Transverse colon (tissue), 4 donors: ENCODE measurements around the gene ATCAY. TPM values are rescaled to one million over a fixed set of nuclear protein-coding genes. Genes with fewer than 3 reads are reported as not detected.

Experiments
- DNase-seq: peaks from one replicate; pipeline ENCODE4 v3.0.0-alpha.2; 2019
- H3K27ac ChIP-seq, 4 donors: fragments of 200-600 bp; sonication (generic); 2 replicates each; pipeline ENCODE4 v1.5.1; 2016 to 2018; ENCODE audit warnings: inconsistent platforms in 4 of 4
- H3K27me3 ChIP-seq: fragments of 200-600 bp; sonication (generic); 2 replicates; pipeline ENCODE4 v1.5.1; 2017; ENCODE audit warnings: inconsistent platforms
- H3K36me3 ChIP-seq, 4 donors: fragments of 200-600 bp; sonication (generic); 2 replicates each; pipeline ENCODE4 v1.5.1; 2017 to 2019; ENCODE audit warnings: inconsistent platforms in 4 of 4
- H3K4me1 ChIP-seq, 4 donors: fragments of 200-600 bp; sonication (generic); 2 replicates each; pipeline ENCODE4 v1.5.1; 2017 to 2020; ENCODE audit warnings: inconsistent platforms in 4 of 4
- H3K4me3 ChIP-seq, 4 donors: fragments of 200-600 bp; sonication (generic); 1 replicate in 1 of 4; 2 replicates in 3 of 4; pipeline versions ENCODE4 v1.5.1 to v1.6.1; 2017 to 2019; ENCODE audit warnings: inconsistent platforms in 4 of 4
- H3K9me3 ChIP-seq, 2 donors: fragments of 200-600 bp; sonication (generic); 2 replicates each; pipeline ENCODE4 v1.5.1; 2017 to 2019; ENCODE audit warnings: inconsistent platforms in 2 of 2
- CTCF ChIP-seq, 5 experiments: fragments of 200-600 bp in 3 of 5; fragments of 450-650 bp in 2 of 5; sonication (generic) in 3 of 5; IDR thresholded peaks; 1 replicate in 2 of 5; 2 replicates in 3 of 5; pipeline ENCODE4 v1.5.1; 2016 to 2017; ENCODE audit warnings: antibody characterized with exemption in 5 of 5, inconsistent platforms in 3 of 5, mild to moderate bottlenecking in 2 of 5, moderate library complexity in 1 of 5
- EP300 ChIP-seq: sonication (generic); formaldehyde crosslinking; IDR thresholded peaks from one replicate; pipeline ENCODE4 v1.6.1; 2017; ENCODE audit warnings: antibody characterized with exemption, low read depth
- POLR2A ChIP-seq: fragments of 450-650 bp; IDR thresholded peaks from one replicate; pipeline ENCODE4 v1.6.1; 2016; ENCODE audit warnings: antibody characterized with exemption, mild to moderate bottlenecking, moderate library complexity
- POLR2AphosphoS5 ChIP-seq, 3 donors: sonication (generic); formaldehyde crosslinking; IDR thresholded peaks; one replicate each; pipeline ENCODE4 v1.6.1; 2016; ENCODE audit warnings: antibody characterized with exemption in 3 of 3
- WGBS, 2 donors: methylation state at CpG; one replicate each; pipeline ENCODE4 v1.1.5; 2018; ENCODE audit warnings: low coverage in 1 of 2; 5-methylcytosine and 5-hydroxymethylcytosine counted together
- in situ Hi-C, 4 donors: fragments of 200-750 bp; cut with MboI; loops; one replicate each; pipeline versions ENCODE4 v1.15.0 to v1.15.1; 2017; ENCODE audit warnings: low sequenced_read_pairs in 3 of 4, low pct_ligation_motif_present in 1 of 4, low pct_unique_long_range_greater_than_20kb in 1 of 4
- intact Hi-C: fragments of 100-400 bp; cut with DNase I; formaldehyde crosslinking; loops from one replicate; pipeline ENCODE4 v1.15.1; 2023; ENCODE audit warnings: low total_unique reads
- total RNA-seq, 4 donors: library from RNA; depleted of rRNA; stranded (reverse); fragments of >200 nt; gene quantifications; one replicate each; pipeline ENCODE4 v1.1.0, GENCODE V29; 2016

The ATCAY gene
- total RNA-seq, 4 donors from 2014 or later: 0.32 to 0.60 (median 0.55) TPM; not detected in 1

DNA sequence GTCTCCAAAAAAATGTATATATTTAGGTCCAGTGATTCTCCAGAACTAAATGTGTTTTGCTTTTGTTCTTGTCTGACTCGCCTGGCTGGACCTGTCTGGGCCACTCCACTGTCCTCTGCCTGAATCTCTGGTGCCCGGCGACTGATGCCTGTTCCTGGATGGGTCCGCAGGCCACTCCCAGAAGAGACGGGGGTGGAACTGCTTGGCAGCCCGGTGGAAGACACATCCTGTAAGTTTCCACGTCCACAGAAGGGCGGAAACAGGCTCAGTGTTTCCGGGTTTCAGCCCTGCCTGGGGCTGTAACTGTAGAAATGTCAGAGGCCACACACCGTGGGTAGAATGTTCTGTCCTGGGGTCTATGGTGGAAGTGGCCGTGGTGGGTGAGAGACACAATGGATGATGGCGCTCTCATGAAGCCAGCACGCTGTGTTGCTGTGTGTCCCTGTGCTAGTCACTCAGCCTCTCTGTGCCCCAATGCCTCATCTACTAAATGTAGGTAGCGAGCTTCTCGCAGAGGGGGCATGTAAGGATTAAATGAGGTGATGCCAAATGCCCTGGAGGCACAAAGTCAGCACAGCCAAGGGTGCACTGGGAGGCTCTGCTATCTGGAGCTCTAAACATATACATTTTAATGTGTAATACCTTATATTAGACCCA lies 22.0 kb downstream of the ATCAY start:
- Histone ChIP-seq H3K27me3 (no peaks in the 10 kb centered on the region), H3K36me3 (no peaks in the 10 kb centered on the region), H3K27ac (no peak overlapping the region), H3K4me1 (peaks cover 0 to 7% (median 0%) of the 10 kb centered on the region in 4 donors), H3K4me3 (no peak overlapping the region), H3K9me3 (peaks cover 0 to 2% of the 10 kb centered on the region in 2 donors)
- 69% methylated on average over 15 of the region's 15 CpGs; no CpG with 5 or more reads in 1 of the 2 donors for whole genome bisulfite sequencing, 2 donors
- TF ChIP-seq POLR2A: no peak
- no peak for TF ChIP-seq POLR2AphosphoS5 (IDR thresholded peaks at IDR 0.05)
- no peak for TF ChIP-seq EP300
- no peak for TF ChIP-seq CTCF (IDR thresholded peaks at IDR 0.05)
- in situ Hi-C loops: loop anchor here in 1 of 4 donors (25.0 kb wide), 1 partner anchor 640 kb away; no protein-coding TSS in a partner anchor
- intact Hi-C loops: no loop called here
- DNase-seq: no peak

DNA sequence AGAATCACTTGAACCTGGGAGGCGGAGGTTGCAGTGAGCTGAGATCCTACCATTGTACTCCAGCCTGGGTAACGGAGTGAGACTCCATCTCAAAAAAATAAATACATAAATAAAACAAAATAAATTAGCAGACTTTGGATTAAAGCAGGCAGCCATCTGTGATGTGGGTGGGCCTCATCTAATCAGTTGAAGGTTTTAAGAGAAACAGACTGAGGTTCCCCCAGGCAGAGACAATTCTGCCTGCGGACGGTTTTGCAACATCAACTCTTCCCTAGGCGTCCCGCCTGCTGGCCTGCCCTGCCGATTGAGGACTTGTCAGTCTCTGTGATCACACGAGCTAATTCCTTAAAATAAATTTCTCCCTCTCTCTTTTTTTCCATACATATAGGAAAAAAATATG lies 23.7 kb downstream of the ATCAY start:
- Histone ChIP-seq H3K36me3 (no peaks in the 10 kb centered on the region), H3K9me3 (no peaks in the 10 kb centered on the region), H3K27me3 (no peaks in the 10 kb centered on the region), H3K4me1 (peaks cover 0 to 7% (median 0%) of the 10 kb centered on the region in 4 donors), H3K27ac (no peak overlapping the region), H3K4me3 (no peak overlapping the region)
- no peak for TF ChIP-seq POLR2AphosphoS5 (IDR thresholded peaks at IDR 0.05)
- intact Hi-C loops (no loop called here), in situ Hi-C loops (loop anchor here in 1 of 4 donors (25.0 kb wide), 1 partner anchor 642 kb away; no protein-coding TSS in a partner anchor)
- no peak for DNase-seq
- 87 to 90% methylated on average over 8 of the region's 8 CpGs for WGBS, 2 donors

GRCh38 chr19:3907626-3908265 lies 27.3 kb downstream of the ATCAY start:
- Histone ChIP-seq H3K9me3 (peaks cover 3 to 6% of the 10 kb centered on the region in 2 donors), H3K27me3 (no peaks in the 10 kb centered on the region), H3K27ac (no peak overlapping the region), H3K36me3 (no peaks in the 10 kb centered on the region), H3K4me1 (no peaks in the 10 kb centered on the region), H3K4me3 (no peak overlapping the region)
- WGBS, 2 donors: 84 to 93% methylated on average over 9 to 38 of the region's 50 CpGs
- intact Hi-C loops (no loop called here), in situ Hi-C loops (loop anchor here in 1 of 4 donors (25.0 kb wide), 1 partner anchor 645 kb away; no protein-coding TSS in a partner anchor)
- TF ChIP-seq POLR2A (no peak), CTCF (IDR thresholded peaks at IDR 0.05) (no peak), POLR2AphosphoS5 (IDR thresholded peaks at IDR 0.05) (no peak)
- no peak for DNase-seq

DNA sequence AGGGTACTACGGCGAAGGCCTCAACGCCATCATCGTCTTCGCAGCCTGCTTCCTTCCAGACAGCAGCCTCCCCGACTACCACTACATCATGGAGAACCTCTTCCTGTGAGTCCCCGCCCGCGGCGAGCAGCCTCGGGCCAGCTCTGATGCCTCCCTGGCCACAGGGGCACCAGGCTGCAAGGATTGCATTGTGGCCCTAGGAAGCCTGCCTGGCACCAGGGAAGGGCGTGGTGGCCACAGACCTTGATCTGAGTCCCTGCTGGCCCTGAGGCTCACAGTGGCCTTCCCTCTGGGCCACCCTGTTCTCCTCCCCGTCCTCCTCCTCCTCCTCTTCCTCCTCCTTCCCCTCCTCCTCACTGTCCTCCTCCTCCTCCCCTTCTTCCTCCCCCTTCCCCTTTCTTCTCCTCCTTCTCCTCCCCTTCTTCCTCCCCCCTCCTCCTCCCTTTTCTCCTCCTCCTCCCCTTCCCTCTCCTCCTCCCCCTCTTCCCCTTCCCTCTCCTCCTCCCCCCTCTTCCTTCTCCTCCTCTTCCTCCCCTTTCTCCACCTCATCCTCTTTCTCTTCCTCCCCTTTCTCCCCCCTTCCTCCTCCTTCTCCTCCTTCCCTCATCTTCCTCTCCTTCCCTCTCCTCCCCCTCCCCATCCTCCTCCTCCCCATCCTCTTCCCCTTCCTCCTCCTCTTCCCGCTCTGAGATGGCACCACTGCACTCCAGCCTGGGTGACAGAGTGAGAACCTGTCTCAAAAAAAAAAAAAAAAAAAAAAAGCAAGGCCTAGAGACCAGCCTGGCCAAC lies 28.0 kb downstream of the ATCAY start:
- H3K27me3 ChIP-seq: no peaks in the 10 kb centered on the region
- in situ Hi-C loops (loop anchor here in 1 of 4 donors (25.0 kb wide), 1 partner anchor 646 kb away; no protein-coding TSS in a partner anchor), intact Hi-C loops (no loop called here)
- no peaks in the 10 kb centered on the region for H3K4me1 ChIP-seq
- DNase-seq: no peak
- 65% methylated on average over 14 of the region's 14 CpGs; no CpG with 5 or more reads in 1 of the 2 donors for WGBS, 2 donors
- no peaks in the 10 kb centered on the region for H3K36me3 ChIP-seq
- TF ChIP-seq EP300 (no peak), POLR2A (no peak), POLR2AphosphoS5 (IDR thresholded peaks at IDR 0.05) (no peak)
- H3K27ac ChIP-seq: no peak overlapping the region
- no peak overlapping the region for H3K4me3 ChIP-seq
- H3K9me3 ChIP-seq: peaks cover 3 to 6% of the 10 kb centered on the region in 2 donors
